Naive thymus-derived CD8-positive, alpha-beta T cell (primary cell): Measurements from ENCODE around the gene NDUFAF2. TPM values are rescaled to one million over a fixed set of nuclear protein-coding genes. Genes with fewer than 3 reads are reported as not detected.
"Not testable (repeated sequence)": the region's sequence is repeated elsewhere in the genome, so short reads cannot be mapped to it uniquely, and the experiment has no call there.

Source experiments
- ATAC-seq, 2 donors: fragments of 150-1000 bp; cut with Tn5 transposase in 1 of 2; sonication (Bioruptor Pico), chemical (Tn5 transposase) in 1 of 2; 1 replicate in 1 of 2; 2 replicates in 1 of 2; pipeline ENCODE4 v1.10.0; 2021; ENCODE audit warnings: mild to moderate bottlenecking in 2 of 2, moderate library complexity in 2 of 2
- POLR2A ChIA-PET: fragments of 350-600 bp; sonication (Branson Sonifier 250); formaldehyde crosslinking; loops from one replicate; lab custom pipeline; 2021; ENCODE audit warnings: antibody characterized with exemption; lab: Charles Lee
- DNase-seq, 10 donors: peaks; one replicate each; pipeline versions ENCODE4 v3.0.0 to v3.0.0-alpha.2; 2020 to 2022
- H3K27ac Mint-ChIP-seq, 10 donors: one replicate each; pipeline ENCODE4 v1.8.0; 2020 to 2022; ENCODE audit warnings: mild to moderate bottlenecking in 10 of 10, mixed read lengths in 10 of 10, moderate library complexity in 4 of 10, inconsistent platforms in 1 of 10
- H3K27me3 Mint-ChIP-seq, 5 donors: one replicate each; pipeline ENCODE4 v1.8.0; 2021 to 2022; ENCODE audit warnings: mixed read lengths in 5 of 5
- H3K36me3 Mint-ChIP-seq, 3 donors: one replicate each; pipeline ENCODE4 v1.8.0; 2020 to 2022; ENCODE audit warnings: mixed read lengths in 3 of 3, mild to moderate bottlenecking in 2 of 3, inconsistent platforms in 1 of 3
- H3K4me1 Mint-ChIP-seq, 4 donors: one replicate each; pipeline ENCODE4 v1.8.0; 2021 to 2022; ENCODE audit warnings: mixed read lengths in 4 of 4
- H3K4me3 Mint-ChIP-seq, 10 donors: one replicate each; pipeline ENCODE4 v1.8.0; 2020 to 2022; ENCODE audit warnings: mild to moderate bottlenecking in 10 of 10, mixed read lengths in 10 of 10, moderate library complexity in 6 of 10, inconsistent platforms in 1 of 10
- H3K9me3 Mint-ChIP-seq, 9 donors: one replicate each; pipeline ENCODE4 v1.8.0; 2020 to 2022; ENCODE audit warnings: mixed read lengths in 9 of 9, mild to moderate bottlenecking in 3 of 9, inconsistent platforms in 1 of 9, moderate library complexity in 1 of 9
- polyA plus RNA-seq, 3 donors: library from polyadenylated mRNA; unstranded; fragments of 300-500 nt; fragmentation: Illumina TruSeq; gene quantifications; one replicate each; pipeline ENCODE4 v1.2.3, GENCODE V29; 2021
- total RNA-seq, 8 experiments: library from RNA in 2 of 8; stranded (reverse) in 2 of 8; gene quantifications; one replicate each; pipeline ENCODE4 v1.2.3 and lab custom pipeline; 2021 to 2026

Gene NDUFAF2
- total and polyA plus RNA-seq, 5 experiments from 2014 or later = 19.5 to 43.9 (median 30.3) TPM

DNA sequence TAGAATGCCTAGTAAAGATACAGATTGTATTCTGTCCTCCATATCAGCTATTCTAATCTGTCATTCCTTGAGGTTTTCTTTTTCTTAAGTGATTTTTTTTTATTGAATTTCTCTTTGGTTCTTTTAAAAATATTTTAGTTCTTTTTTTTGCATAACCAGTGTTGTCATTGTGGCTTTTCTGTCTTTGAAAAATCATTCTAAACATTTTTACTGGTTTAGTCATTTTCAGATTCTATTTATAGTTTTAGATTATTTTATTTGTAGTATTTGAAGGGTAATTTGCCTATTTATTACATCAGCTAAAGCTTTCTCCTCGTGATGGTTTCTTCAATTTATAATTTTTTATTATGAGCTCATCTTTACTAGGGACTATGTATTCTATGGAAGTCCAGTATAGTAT lies 78.1 kb downstream of the NDUFAF2 start:
- H3K27ac Mint-ChIP-seq = no peak overlapping the region
- peaks cover 0 to 8% (median 2%) of the 10 kb centered on the region in 9 donors for H3K9me3 Mint-ChIP-seq
- DNase-seq (no peak), ATAC-seq (no peak)
- peaks cover 11 to 32% (median 18%) of the 10 kb centered on the region in 4 donors for H3K4me1 Mint-ChIP-seq
- peak overlapping the region in 1 of 10 donors; percentile 5 for H3K4me3 Mint-ChIP-seq
- peaks cover 5 to 11% (median 7%) of the 10 kb centered on the region in 3 donors for H3K36me3 Mint-ChIP-seq
- POLR2A ChIA-PET = no interaction called here
- H3K27me3 Mint-ChIP-seq = no peaks in the 10 kb centered on the region

DNA sequence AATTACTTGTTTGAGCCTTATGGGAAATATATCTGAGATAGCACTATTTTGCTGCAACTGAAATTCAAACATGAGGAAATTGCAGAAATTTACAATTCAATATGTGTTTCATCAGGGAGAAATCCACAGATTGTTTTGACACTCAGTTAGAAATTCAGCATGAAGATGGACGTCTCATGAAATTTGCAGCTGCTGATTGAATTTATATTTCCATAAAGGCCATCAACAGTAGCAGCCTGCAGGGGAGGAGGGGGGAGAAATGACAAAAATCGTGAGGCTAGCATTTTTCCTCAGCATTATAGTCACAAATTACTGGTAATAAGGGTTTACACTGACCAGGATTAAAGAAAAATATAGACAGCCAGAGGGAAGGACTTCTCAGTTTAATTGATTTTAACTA lies 81.0 kb downstream of the NDUFAF2 start:
- ATAC-seq (no peak), DNase-seq (no peak)
- Mint-ChIP-seq H3K4me3 (peak overlapping the region in 1 of 10 donors; percentile 15), H3K36me3 (peaks cover 6 to 11% (median 7%) of the 10 kb centered on the region in 3 donors), H3K4me1 (peaks cover 11 to 26% (median 17%) of the 10 kb centered on the region in 4 donors), H3K9me3 (peaks cover 0 to 8% (median 2%) of the 10 kb centered on the region in 9 donors), H3K27me3 (no peaks in the 10 kb centered on the region), H3K27ac (no peak overlapping the region)
- POLR2A ChIA-PET = no interaction called here

DNA sequence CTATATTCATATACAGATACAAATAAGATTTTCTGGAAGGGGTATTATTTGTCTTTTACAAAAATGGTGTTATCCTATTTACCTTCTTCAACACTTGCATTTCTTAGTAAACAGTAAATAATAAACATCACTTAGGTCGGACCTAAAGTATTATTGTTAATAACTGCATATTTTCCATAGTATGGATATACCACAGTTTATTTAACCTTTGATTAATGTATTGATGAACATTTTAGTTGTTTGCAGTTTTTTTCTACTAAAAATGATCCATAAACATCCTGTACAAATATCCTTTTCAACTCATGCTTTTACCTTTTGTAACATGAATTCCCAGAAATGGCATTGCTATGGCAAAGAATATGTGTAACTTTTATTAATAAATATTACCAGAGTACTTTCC lies 83.4 kb downstream of the NDUFAF2 start:
- Mint-ChIP-seq H3K27ac (no peak overlapping the region), H3K4me1 (peaks cover 9 to 18% (median 10%) of the 10 kb centered on the region in 4 donors)
- POLR2A ChIA-PET = no interaction called here

DNA sequence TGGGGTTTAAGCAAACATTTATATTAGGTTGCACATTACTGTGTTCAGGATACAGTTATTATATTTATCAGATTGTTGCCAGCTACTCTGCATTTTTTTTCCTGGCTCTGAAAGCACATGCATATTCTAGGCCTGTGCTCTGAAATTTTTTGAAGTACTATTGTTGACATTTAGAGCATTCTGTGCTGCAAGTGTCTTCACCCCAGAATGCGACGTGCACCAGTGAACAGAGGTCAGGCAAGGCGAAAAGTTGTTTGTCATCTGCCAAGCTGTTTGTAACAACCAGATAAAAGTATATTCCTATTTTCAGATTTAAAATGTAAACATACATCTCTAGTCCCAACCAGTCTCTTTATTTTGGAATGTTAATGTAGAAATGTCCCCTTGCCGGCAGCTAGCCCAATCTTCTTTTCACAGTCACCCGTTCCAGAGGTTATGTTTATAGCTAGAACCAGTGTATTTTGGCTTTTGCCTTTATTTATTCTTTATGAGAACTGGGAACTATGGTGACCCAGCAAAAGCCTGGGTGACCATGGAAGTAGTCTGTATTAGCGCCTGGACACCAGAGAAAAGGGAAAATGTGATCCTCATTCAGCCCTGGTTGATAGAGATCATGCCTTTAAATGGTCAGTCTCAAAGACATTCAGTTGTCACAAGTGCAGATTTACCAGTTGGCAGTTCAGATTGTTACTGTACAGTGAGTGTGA lies 84.6 kb downstream of the NDUFAF2 start:
- Mint-ChIP-seq H3K27me3 (no peaks in the 10 kb centered on the region), H3K36me3 (peaks cover 0 to 6% (median 5%) of the 10 kb centered on the region in 3 donors), H3K27ac (peak overlapping the region in 1 of 10 donors; percentile 43), H3K4me1 (peaks cover 7 to 23% (median 9%) of the 10 kb centered on the region in 4 donors), H3K9me3 (peaks cover 0 to 6% (median 0%) of the 10 kb centered on the region in 9 donors), H3K4me3 (no peak overlapping the region)
- POLR2A ChIA-PET = no interaction called here
- ATAC-seq (no peak), DNase-seq (no peak)

More for the DNA sequence above, 83.4 kb downstream of the NDUFAF2 start:
- DNase-seq (no peak), ATAC-seq (no peak)
- peaks cover 0 to 6% (median 5%) of the 10 kb centered on the region in 3 donors for H3K36me3 Mint-ChIP-seq
- H3K9me3 Mint-ChIP-seq = peaks cover 0 to 6% (median 0%) of the 10 kb centered on the region in 9 donors
- H3K27me3 Mint-ChIP-seq = no peaks in the 10 kb centered on the region
- H3K4me3 Mint-ChIP-seq = no peak overlapping the region

DNA sequence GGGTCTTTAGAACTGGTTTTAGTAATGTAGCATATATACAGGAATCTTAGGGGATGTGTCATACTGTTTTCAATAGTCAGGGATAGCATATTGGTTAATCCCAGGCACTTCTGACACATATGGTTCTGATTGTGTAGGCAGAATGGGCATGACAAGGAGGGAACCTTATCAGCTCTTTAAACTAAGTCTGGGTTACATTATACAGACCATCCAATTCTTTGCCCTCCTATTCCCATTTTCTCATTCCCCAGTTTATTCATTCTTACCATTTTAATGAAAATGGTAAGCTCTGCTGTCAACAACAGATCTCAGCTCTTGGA lies 85.1 kb downstream of the NDUFAF2 start:
- Mint-ChIP-seq H3K36me3 (peaks cover 0 to 6% (median 5%) of the 10 kb centered on the region in 3 donors), H3K4me3 (no peak overlapping the region), H3K27me3 (no peaks in the 10 kb centered on the region), H3K27ac (no peak overlapping the region), H3K9me3 (peaks cover 0 to 6% (median 0%) of the 10 kb centered on the region in 9 donors), H3K4me1 (peaks cover 6 to 18% (median 7%) of the 10 kb centered on the region in 4 donors)
- no peak for ATAC-seq
- POLR2A ChIA-PET = no interaction called here
- DNase-seq = no peak

DNA sequence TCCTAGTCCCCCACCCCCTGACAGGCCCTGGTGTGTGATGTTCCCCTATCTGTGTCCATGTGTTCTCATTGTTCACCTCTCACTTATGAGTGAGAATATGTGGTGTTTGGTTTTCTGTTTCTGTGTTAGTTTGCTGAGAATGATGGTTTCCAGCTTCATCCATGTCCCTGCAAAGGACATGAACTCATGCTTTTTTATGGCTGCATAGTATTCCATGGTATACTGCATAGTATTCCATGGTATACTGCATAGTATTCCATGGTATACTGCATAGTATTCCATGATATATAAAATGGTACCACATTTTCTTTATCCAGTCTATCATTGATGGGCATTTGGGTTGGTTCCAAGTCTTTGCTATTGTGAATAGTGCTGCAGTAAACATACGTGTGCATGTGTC lies 86.3 kb downstream of the NDUFAF2 start:
- H3K4me1 Mint-ChIP-seq = peaks cover 2 to 14% (median 4%) of the 10 kb centered on the region in 4 donors
- ATAC-seq, H3K4me3 Mint-ChIP-seq, POLR2A ChIA-PET, H3K27ac Mint-ChIP-seq, H3K9me3 Mint-ChIP-seq, DNase-seq, H3K36me3 Mint-ChIP-seq, H3K27me3 Mint-ChIP-seq: not testable (repeated sequence)

DNA sequence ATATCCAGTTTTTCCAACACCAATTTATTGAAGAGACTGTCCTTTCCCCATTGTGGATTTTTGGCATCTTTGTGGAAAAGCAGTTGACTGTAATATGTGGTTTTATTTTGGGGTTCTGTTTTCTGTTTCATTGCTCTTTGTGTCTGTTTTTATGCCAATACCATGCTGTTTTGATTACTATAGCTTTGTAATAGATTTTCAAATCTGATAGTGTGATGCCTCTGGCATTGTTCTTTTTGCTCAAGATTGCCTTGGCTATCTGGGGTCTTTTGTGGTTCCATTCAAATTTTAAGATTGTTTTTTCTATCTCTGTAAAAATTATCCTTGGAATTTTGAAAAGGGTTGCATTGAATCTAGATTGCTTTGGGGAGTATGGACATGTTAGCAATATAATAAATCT lies 99.5 kb downstream of the NDUFAF2 start:
- Mint-ChIP-seq H3K4me3 (no peak overlapping the region), H3K27me3 (no peaks in the 10 kb centered on the region), H3K36me3 (peaks cover 11 to 31% (median 13%) of the 10 kb centered on the region in 3 donors), H3K9me3 (peaks cover 0 to 4% (median 2%) of the 10 kb centered on the region in 9 donors), H3K4me1 (peaks cover 0 to 5% (median under 1%) of the 10 kb centered on the region in 4 donors), H3K27ac (no peak overlapping the region)
- ATAC-seq (no peak), DNase-seq (no peak)
- POLR2A ChIA-PET = no interaction called here

DNA sequence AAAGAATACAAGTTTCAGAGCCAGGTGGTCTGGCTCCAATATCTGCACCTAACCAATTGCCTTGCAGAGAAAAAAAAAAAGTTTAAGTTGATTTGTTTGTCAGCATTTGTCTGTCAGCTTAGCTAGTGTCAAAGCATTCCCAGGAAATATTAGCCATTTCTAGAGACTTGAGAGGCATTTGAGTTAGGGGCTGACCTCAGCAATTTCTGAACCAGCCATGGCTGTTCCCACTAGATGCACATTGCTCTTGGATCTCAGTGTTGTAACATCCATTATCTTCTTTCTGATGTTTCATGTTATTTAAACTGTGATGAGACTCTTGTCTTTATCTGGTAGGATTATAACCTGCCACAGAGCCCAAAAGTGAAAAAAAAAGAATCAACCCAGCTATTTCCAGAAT lies 102.3 kb downstream of the NDUFAF2 start:
- Mint-ChIP-seq H3K4me3 (no peak overlapping the region), H3K27ac (no peak overlapping the region), H3K4me1 (peaks cover 0 to 5% (median 0%) of the 10 kb centered on the region in 4 donors), H3K27me3 (no peaks in the 10 kb centered on the region), H3K36me3 (peaks cover 10 to 29% (median 12%) of the 10 kb centered on the region in 3 donors), H3K9me3 (peaks cover 0 to 5% (median 2%) of the 10 kb centered on the region in 9 donors)
- POLR2A ChIA-PET = no interaction called here
- DNase-seq (no peak), ATAC-seq (no peak)

DNA sequence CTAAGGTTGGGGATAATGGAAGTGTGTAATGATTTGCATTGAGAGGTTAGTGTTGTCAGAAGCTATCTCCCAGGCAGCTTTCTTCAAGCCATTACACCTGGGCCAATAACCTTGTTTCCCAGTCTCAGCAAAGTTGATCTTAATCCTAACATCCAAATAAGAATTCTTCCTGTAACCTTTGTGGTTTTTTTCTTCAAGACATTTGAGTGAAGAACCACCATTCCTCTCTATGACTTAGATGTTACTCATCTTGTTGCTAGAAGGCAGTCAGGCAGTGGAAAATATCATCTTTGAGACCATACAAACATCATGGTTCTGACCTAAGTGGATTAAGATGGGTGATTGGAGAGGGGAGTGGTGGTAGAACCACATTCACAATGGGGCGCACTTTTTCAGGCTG lies 103.5 kb downstream of the NDUFAF2 start:
- Mint-ChIP-seq H3K27ac (no peak overlapping the region), H3K36me3 (peaks cover 10 to 29% (median 12%) of the 10 kb centered on the region in 3 donors), H3K4me3 (no peak overlapping the region), H3K4me1 (peaks cover 0 to 1% (median 0%) of the 10 kb centered on the region in 4 donors), H3K9me3 (peaks cover 0 to 5% (median 0%) of the 10 kb centered on the region in 9 donors), H3K27me3 (no peaks in the 10 kb centered on the region)
- POLR2A ChIA-PET = no interaction called here
- no peak for ATAC-seq
- DNase-seq = no peak

DNA sequence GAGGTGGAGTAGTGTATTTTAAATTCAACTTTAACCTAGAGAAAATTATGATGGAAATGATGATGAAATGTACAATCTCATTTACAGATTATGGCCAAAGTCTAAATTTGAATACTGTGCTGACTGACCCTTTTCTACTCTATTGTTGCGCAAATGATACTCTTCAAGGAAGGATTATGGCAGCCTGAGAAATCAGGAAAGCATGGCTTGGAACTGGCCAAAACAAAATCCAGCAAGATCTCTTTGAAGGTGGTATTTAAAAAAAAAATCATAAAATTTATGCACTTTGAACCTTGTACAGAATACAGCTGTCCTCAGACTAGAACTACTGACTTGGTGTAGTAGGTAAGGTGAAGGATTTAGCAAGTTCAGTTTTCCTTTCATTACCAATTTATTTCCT lies 105.3 kb downstream of the NDUFAF2 start:
- peaks cover 7 to 21% (median 10%) of the 10 kb centered on the region in 3 donors for H3K36me3 Mint-ChIP-seq
- peaks cover 0 to 2% (median 0%) of the 10 kb centered on the region in 9 donors for H3K9me3 Mint-ChIP-seq
- H3K27me3 Mint-ChIP-seq = no peaks in the 10 kb centered on the region
- H3K4me3 Mint-ChIP-seq = no peak overlapping the region
- H3K4me1 Mint-ChIP-seq = no peaks in the 10 kb centered on the region
- DNase-seq (no peak), ATAC-seq (no peak)
- POLR2A ChIA-PET = no interaction called here
- H3K27ac Mint-ChIP-seq = no peak overlapping the region

DNA sequence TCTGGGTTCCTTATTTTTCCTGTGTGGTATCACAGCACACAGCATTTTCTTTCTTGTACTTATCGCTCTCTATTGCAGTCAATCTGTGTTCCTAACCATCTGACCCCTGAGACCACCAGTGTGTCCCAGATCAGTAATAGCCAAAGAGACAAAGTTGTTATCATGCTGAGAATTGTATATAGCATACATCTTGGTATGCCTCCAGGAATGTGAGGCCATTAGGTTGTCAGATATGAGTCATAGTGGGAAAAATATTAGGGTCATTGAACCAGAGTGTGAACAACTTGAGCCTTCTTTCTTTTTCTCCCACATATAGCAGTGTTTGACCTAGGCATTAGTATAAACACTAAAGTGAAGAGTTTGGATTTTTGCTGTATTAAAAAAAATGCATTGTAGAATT lies 106.3 kb downstream of the NDUFAF2 start:
- H3K27ac Mint-ChIP-seq = no peak overlapping the region
- no peak for DNase-seq
- H3K9me3 Mint-ChIP-seq = peaks cover 0 to 2% (median 0%) of the 10 kb centered on the region in 9 donors
- no peak for ATAC-seq
- POLR2A ChIA-PET = no interaction called here
- H3K4me1 Mint-ChIP-seq = no peaks in the 10 kb centered on the region
- peaks cover 2 to 13% (median 7%) of the 10 kb centered on the region in 3 donors for H3K36me3 Mint-ChIP-seq
- H3K27me3 Mint-ChIP-seq = no peaks in the 10 kb centered on the region
- H3K4me3 Mint-ChIP-seq = no peak overlapping the region

DNA sequence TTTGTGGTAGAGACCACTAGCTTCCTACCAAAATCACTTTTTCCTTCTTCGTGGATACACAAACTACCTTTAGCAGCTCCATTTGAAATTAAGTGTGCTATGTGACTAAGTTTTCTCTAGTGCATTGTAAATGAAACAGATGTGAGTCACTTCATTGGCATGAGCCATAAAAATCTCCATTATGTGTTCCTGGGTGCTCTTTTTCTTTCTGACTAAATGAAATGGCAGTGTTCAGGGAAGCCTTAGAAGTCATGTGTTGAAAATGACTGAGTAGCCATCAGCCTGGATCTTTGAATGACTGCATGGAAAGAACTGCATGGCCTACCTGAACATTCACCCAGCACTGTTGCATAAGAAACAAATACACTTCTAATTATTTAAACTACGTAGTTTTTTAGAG lies 107.9 kb downstream of the NDUFAF2 start:
- H3K4me1 Mint-ChIP-seq = no peaks in the 10 kb centered on the region
- DNase-seq = no peak
- H3K4me3 Mint-ChIP-seq = no peak overlapping the region
- no peak overlapping the region for H3K27ac Mint-ChIP-seq
- no peak for ATAC-seq
- H3K36me3 Mint-ChIP-seq = peaks cover 2 to 7% (median 5%) of the 10 kb centered on the region in 3 donors
- no peaks in the 10 kb centered on the region for H3K27me3 Mint-ChIP-seq
- POLR2A ChIA-PET = no interaction called here
- peaks cover 0 to 2% (median 0%) of the 10 kb centered on the region in 9 donors for H3K9me3 Mint-ChIP-seq

DNA sequence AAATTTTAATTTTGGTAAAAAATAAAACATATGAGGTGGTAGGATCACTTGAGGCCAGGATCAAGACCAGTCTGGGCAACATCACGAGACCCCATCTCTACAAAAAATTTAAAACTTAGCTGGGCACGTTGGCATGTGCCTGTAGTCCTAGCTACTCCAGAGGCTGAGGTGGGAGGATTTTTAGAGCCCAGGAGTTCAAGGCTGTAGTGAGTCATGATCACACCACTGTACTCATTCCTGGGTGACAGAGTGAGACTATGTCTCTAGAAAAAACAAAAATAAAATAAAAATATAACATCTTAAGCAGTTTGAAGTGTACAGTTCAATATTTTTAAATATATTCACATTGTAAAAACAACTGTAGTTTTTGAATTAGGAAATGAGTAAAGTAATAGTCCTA lies 108.9 kb downstream of the NDUFAF2 start:
- Mint-ChIP-seq H3K36me3 (peaks cover 0 to 4% (median 3%) of the 10 kb centered on the region in 3 donors), H3K9me3 (peaks cover 0 to 2% (median 0%) of the 10 kb centered on the region in 9 donors), H3K4me1 (no peaks in the 10 kb centered on the region), H3K4me3 (no peak overlapping the region), H3K27ac (no peak overlapping the region), H3K27me3 (no peaks in the 10 kb centered on the region)
- ATAC-seq = no peak
- POLR2A ChIA-PET = no interaction called here
- no peak for DNase-seq
